K562 (cell line): ENCODE measurements around the gene MOGAT2. TPM values are rescaled to one million over a fixed set of nuclear protein-coding genes. Genes with fewer than 3 reads are reported as not detected.

Experiments used
- ATAC-seq: fragments of 200-7000 bp; cut with Tn5 transposase; 3 replicates; pipeline ENCODE4 v1.9.1; 2020; ENCODE audit warnings: moderate library complexity
- BruUV-seq: library from RNA; stranded (reverse); fragments of 400-500 nt; replicated peaks from 2 replicates; lab custom pipeline; 2021; lab: Mats Ljungman, UMichigan
- CTCF ChIA-PET: fragments of 300-600 bp; formaldehyde crosslinking; extraction: SDS; loops from one replicate; lab custom pipeline; 2021; ENCODE audit warnings: low intra/inter-chr PET ratio; lab: Yijun Ruan, JAX
- POLR2A ChIA-PET: fragments of 300-600, 350-650 bp; sonication (Branson Sonifier 250); formaldehyde crosslinking; extraction: SDS; loops from one replicate; lab custom pipeline; 2021; ENCODE audit warnings: antibody characterized with exemption, inconsistent platforms; lab: Yijun Ruan, JAX
- DNase-seq, 4 experiments: peaks; one replicate each; pipeline versions ENCODE4 v3.0.0 to v3.0.0-alpha.2; 2011 to 2018; ENCODE audit warnings: low spot score in 3 of 4, mixed read lengths in 3 of 4; ENCODE audit errors: extremely low read depth in 1 of 4
- FAIRE-seq: peaks from 2 replicates; lab custom pipeline; 2011; peaks lifted over from hg19 to GRCh38; lab: Jason Lieb, UNC
- H2AFZ ChIP-seq: 2 replicates; pipeline ENCODE4 v1.6.0; 2011; ENCODE audit warnings: low read depth, low read length, control low read depth, inconsistent platforms
- H3K27ac ChIP-seq: fragments of 200-600 bp; 3 replicates; pipeline ENCODE4 v1.8.0; 2011; ENCODE audit warnings: low read depth, mild to moderate bottlenecking, control low read depth, inconsistent platforms, low read length, moderate library complexity, mixed read lengths; ENCODE audit errors: extremely low read depth
- H3K27me3 ChIP-seq, 2 experiments: fragments of 300-600 bp in 1 of 2; 2 replicates in 1 of 2; 3 replicates in 1 of 2; pipeline versions ENCODE4 v1.6.0 to v1.8.0; 2011; ENCODE audit warnings: inconsistent platforms in 2 of 2, low read length in 2 of 2, mild to moderate bottlenecking in 1 of 2, mixed read lengths in 1 of 2, moderate library complexity in 1 of 2; ENCODE audit not compliant: control insufficient read depth in 2 of 2, insufficient read depth in 2 of 2
- H3K36me3 ChIP-seq: fragments of 300-600 bp; 3 replicates; pipeline ENCODE4 v1.8.0; 2011; ENCODE audit warnings: mild to moderate bottlenecking, low read length, inconsistent platforms; ENCODE audit not compliant: control insufficient read depth, insufficient read depth
- H3K4me1 ChIP-seq, 2 experiments: fragments of 200-600 bp in 1 of 2; replicated peaks in 1 of 2; 2 replicates in 1 of 2; 3 replicates in 1 of 2; pipeline versions ENCODE4 v1.5.1 to v1.8.0; 2011; ENCODE audit warnings: inconsistent platforms in 2 of 2, low read length in 2 of 2, mild to moderate bottlenecking in 1 of 2, mixed read lengths in 1 of 2, moderate library complexity in 1 of 2; ENCODE audit not compliant: control insufficient read depth in 2 of 2, insufficient read depth in 2 of 2
- H3K4me2 ChIP-seq: 2 replicates; pipeline ENCODE4 v1.6.1; 2011; ENCODE audit warnings: low read length, control low read depth, inconsistent platforms, mixed read lengths; ENCODE audit not compliant: insufficient read depth
- H3K4me3 ChIP-seq: fragments of 200-600 bp; sonication (generic), shearing (Covaris generic); 2 replicates; pipeline ENCODE4 v1.5.1; 2016; ENCODE audit warnings: control low read depth, inconsistent platforms
- H3K79me2 ChIP-seq: fragments of 200-600 bp; 3 replicates; pipeline ENCODE4 v1.8.0; 2011; ENCODE audit warnings: low read length, inconsistent platforms; ENCODE audit not compliant: control insufficient read depth, insufficient read depth
- H3K9ac ChIP-seq, 2 experiments: 2 replicates each; pipeline versions ENCODE4 v1.6.0 to v1.6.1; 2011; ENCODE audit warnings: low read depth in 2 of 2, low read length in 2 of 2, control low read depth in 1 of 2, inconsistent platforms in 1 of 2, mild to moderate bottlenecking in 1 of 2, mixed read lengths in 1 of 2; ENCODE audit not compliant: insufficient read depth in 1 of 2
- H3K9me1 ChIP-seq: one replicate; pipeline ENCODE4 v1.6.0; 2011; ENCODE audit warnings: inconsistent platforms, mild to moderate bottlenecking, low read length, moderate library complexity; ENCODE audit not compliant: control insufficient read depth, insufficient read depth
- H3K9me3 ChIP-seq: replicated peaks from 2 replicates; pipeline ENCODE4 v1.5.1; 2011; ENCODE audit warnings: low read depth, low read length, inconsistent platforms; ENCODE audit not compliant: control insufficient read depth, insufficient read depth
- H4K20me1 ChIP-seq: replicated peaks from 2 replicates; pipeline ENCODE4 v1.6.1; 2011; ENCODE audit warnings: low read length, inconsistent platforms, mixed read lengths; ENCODE audit not compliant: control insufficient read depth, insufficient read depth
- NR2C2 ChIP-seq, 2 experiments: fragments of 200-800 bp in 1 of 2; sonication (Bioruptor generic) in 1 of 2; sonication (generic) in 1 of 2; formaldehyde crosslinking in 1 of 2; IDR thresholded peaks; 2 replicates each; pipeline versions ENCODE4 v1.6.1 to v1.8.0; 2016 to 2022; ENCODE audit warnings: mild to moderate bottlenecking in 1 of 2, missing compliant biosample characterization in 1 of 2, missing genetic modification characterization in 1 of 2, missing genetic modification reagents in 1 of 2
- PPARD ChIP-seq: fragments of 250-450 bp; sonication (Bioruptor Pico); IDR thresholded peaks from 2 replicates; pipeline ENCODE4 v1.8.0; 2022; ENCODE audit warnings: inconsistent platforms, mild to moderate bottlenecking, moderate library complexity
- RB1 ChIP-seq: fragments of 450-650 bp; IDR thresholded peaks from 2 replicates; pipeline ENCODE4 v1.6.1; 2017; ENCODE audit warnings: low read depth, mild to moderate bottlenecking
- SIN3B ChIP-seq: fragments of 450-650 bp; IDR thresholded peaks from 2 replicates; pipeline ENCODE4 v1.6.1; 2017; ENCODE audit warnings: low read depth, mild to moderate bottlenecking, moderate library complexity
- ZNF174 ChIP-seq: fragments of 250-450 bp; sonication (Bioruptor Pico); IDR thresholded peaks from 2 replicates; pipeline ENCODE4 v1.4.0; 2020; ENCODE audit warnings: mild to moderate bottlenecking
- ZNF512 ChIP-seq: IDR thresholded peaks from 2 replicates; pipeline ENCODE4 v1.6.1; 2016; ENCODE audit warnings: missing genetic modification characterization, missing compliant biosample characterization
- ZNF75A ChIP-seq: fragments of 450-650 bp; formaldehyde crosslinking; IDR thresholded peaks from 2 replicates; pipeline ENCODE4 v1.4.0; 2020; ENCODE audit warnings: mild to moderate bottlenecking
- WGBS: fragments of 100-300 bp; shearing (Covaris generic); methylation state at CpG from one replicate; pipeline ENCODE4 v1.1.6; 2016; ENCODE audit warnings: low coverage, mixed read lengths; ENCODE audit not compliant: insufficient coverage; ENCODE audit errors: missing lambda C conversion rate; 5-methylcytosine and 5-hydroxymethylcytosine counted together
- in situ Hi-C: fragments of 300-500 bp; cut with MboI; formaldehyde crosslinking; loops from 4 replicates; pipeline ENCODE4 v1.15.0; 2018; ENCODE audit warnings: inconsistent platforms, mixed read lengths
- intact Hi-C: fragments of 100-400 bp; cut with micrococcal nuclease; formaldehyde crosslinking; loops from 2 replicates; pipeline ENCODE4 v1.14.2; 2022
- polyA plus RNA-seq, 8 experiments: library from polyadenylated mRNA; depleted of rRNA in 4 of 8; stranded (reverse) in 5 of 8; unstranded in 3 of 8; fragments of >200 nt; fragmentation: Nextera tagmentation in 2 of 8; fragmentation: Illumina TruSeq in 1 of 8; extraction: Ambion mirVana in 2 of 8; extraction: Trizol in 1 of 8; gene quantifications; 2 replicates each; pipeline versions ENCODE4 v1.2.1 to v1.2.3, GENCODE V29; 2011 to 2014; ENCODE audit warnings: inconsistent platforms in 1 of 8, missing spikeins in 1 of 8
- total RNA-seq, 7 experiments: library from RNA; depleted of rRNA in 6 of 7; stranded (reverse); fragments of >200 nt in 6 of 7; fragmentation: Illumina TruSeq in 2 of 7; extraction: Trizol in 2 of 7; gene quantifications; 2 replicates each; pipeline versions ENCODE4 v1.2.1 to v1.2.3, GENCODE V29; 2011 to 2021; ENCODE audit warnings: low replicate concordance in 1 of 7

Gene MOGAT2
- total and polyA plus RNA-seq, 9 of the 15 experiments (the other 6 are each of a cell fraction or from before 2014, with no cell fraction given) = 0.09 TPM; not detected in 7

- Histone ChIP-seq H3K9me1 (no peaks in the 10 kb centered on the region), H3K9ac (peak overlapping the region in 1 of 2 experiments; percentile 37; a peak in 1 of 4 replicates), H3K9me3 (no peaks in the 10 kb centered on the region), H3K4me2 (no peak overlapping the region), H4K20me1 (no peaks in the 10 kb centered on the region), H2AFZ (no peak overlapping the region), H3K4me3 (no peak overlapping the region), H3K36me3 (no peaks in the 10 kb centered on the region), H3K27ac (no peak overlapping the region)
- DNase-seq = no peak
- CTCF ChIA-PET = no interaction called here
- 27% methylated on average over 12 of the region's 14 CpGs for WGBS
- TF ChIP-seq RB1 = no peak
- TF ChIP-seq ZNF174 = no peak
- TF ChIP-seq PPARD (CRISPR knock-in tag) = no peak
- TF ChIP-seq SIN3B = no peak
- no peak for TF ChIP-seq ZNF75A (CRISPR knock-in tag)
- no peak for TF ChIP-seq ZNF512 (tag)
- no peak for TF ChIP-seq NR2C2 (CRISPR knock-in tag; IDR thresholded peaks at IDR 0.05)
- no peak for TF ChIP-seq NR2C2 (tag; IDR thresholded peaks at IDR 0.05)
- TF ChIP-seq, all 486 proteins: peak for 0
- Histone ChIP-seq H3K79me2 (no peaks in the 10 kb centered on the region), H3K4me1 (peaks cover 3 to 6% of the 10 kb centered on the region in 2 experiments; a peak in 3 of 5 replicates), H3K27me3 (peaks cover 0 to 11% of the 10 kb centered on the region in 2 experiments; a peak in 2 of 5 replicates)
- intact Hi-C loops (loop anchor here (10.0 kb wide), 1 partner anchor 435 kb away; no protein-coding TSS in a partner anchor), in situ Hi-C loops (loop anchor here (10.0 kb wide), 1 partner anchor 145 kb away; no protein-coding TSS in a partner anchor)
- FAIRE-seq (no peak), ATAC-seq (no peak)
- POLR2A ChIA-PET = interaction anchor here (0.5 to 1.1 kb wide), 3 partner anchors 14 to 459 kb away, joined by 3 to 5 read pairs (median 4); no protein-coding TSS in a partner anchor
- BruUV-seq = no TSS peak
Observed at GRCh38 chr11:75719340-75720239, 2.0 kb downstream of the MOGAT2 start.
